Body of pancreas (tissue), 4 donors: ENCODE data around the gene TPP2.

Source experiments
- POLR2A ChIP-seq, 3 donors: fragments of 450-650 bp; IDR thresholded peaks; one replicate each; pipeline ENCODE4 v1.6.1; 2016; ENCODE audit warnings: antibody characterized with exemption in 3 of 3, mild to moderate bottlenecking in 2 of 3
- TF ChIP-seq, protein P1 (sequence below), 7 experiments: fragments of 450-650 bp in 4 of 7; fragments of 200-600 bp in 3 of 7; sonication (generic) in 3 of 7; IDR thresholded peaks; one replicate each; pipeline ENCODE4 v1.5.1; 2016 to 2019; ENCODE audit warnings: antibody characterized with exemption in 7 of 7

- TF ChIP-seq, protein P1, sequence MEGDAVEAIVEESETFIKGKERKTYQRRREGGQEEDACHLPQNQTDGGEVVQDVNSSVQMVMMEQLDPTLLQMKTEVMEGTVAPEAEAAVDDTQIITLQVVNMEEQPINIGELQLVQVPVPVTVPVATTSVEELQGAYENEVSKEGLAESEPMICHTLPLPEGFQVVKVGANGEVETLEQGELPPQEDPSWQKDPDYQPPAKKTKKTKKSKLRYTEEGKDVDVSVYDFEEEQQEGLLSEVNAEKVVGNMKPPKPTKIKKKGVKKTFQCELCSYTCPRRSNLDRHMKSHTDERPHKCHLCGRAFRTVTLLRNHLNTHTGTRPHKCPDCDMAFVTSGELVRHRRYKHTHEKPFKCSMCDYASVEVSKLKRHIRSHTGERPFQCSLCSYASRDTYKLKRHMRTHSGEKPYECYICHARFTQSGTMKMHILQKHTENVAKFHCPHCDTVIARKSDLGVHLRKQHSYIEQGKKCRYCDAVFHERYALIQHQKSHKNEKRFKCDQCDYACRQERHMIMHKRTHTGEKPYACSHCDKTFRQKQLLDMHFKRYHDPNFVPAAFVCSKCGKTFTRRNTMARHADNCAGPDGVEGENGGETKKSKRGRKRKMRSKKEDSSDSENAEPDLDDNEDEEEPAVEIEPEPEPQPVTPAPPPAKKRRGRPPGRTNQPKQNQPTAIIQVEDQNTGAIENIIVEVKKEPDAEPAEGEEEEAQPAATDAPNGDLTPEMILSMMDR (IDR thresholded peaks at IDR 0.05), result peak in 6 of 7 experiments; percentile 33 to 47 (median 36)
- no peak for TF ChIP-seq POLR2A (IDR thresholded peaks at IDR 0.05)
These were observed 40.8 kb upstream of the TPP2 start for GRCh38 chr13:102555914-102556553.
